ENCODE measurements around the gene ASXL1.

Gene ASXL1

DNA sequence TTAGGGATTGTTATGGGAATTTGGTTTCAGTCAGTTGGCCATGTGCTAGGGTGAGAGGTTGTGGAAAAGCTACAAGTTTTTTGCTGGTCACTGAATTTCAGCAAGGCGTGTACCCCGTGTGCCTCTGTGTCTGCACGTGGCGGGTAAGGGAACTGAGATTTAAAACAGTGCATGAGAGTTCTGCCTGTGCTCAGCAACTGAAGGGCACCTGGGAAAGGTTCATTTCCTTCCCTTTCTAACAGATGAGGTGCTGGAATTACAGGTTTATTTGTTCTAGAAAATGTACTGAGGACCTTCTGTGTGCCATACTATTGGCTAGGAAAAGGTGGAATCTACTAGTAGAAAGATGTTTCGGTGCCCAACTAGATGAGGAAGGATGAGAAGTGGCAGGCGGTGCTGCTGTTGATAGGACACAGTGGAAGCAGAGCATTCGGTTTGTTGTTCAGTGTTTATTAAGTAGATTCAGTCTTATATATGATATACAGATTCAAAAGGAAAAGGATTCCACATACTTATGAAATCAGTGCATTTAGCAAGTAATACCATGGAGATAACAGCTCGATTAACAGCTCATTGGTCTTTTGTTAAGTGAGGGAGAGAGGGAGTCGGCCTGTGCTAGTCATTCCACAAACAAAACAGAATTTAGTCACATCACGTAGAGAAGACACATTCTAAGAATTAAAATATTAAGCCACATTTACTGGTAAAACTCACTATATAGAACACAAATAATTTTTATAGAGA, 84.7 kb downstream of the ASXL1 start:
- DNase-seq = no peak

DNA sequence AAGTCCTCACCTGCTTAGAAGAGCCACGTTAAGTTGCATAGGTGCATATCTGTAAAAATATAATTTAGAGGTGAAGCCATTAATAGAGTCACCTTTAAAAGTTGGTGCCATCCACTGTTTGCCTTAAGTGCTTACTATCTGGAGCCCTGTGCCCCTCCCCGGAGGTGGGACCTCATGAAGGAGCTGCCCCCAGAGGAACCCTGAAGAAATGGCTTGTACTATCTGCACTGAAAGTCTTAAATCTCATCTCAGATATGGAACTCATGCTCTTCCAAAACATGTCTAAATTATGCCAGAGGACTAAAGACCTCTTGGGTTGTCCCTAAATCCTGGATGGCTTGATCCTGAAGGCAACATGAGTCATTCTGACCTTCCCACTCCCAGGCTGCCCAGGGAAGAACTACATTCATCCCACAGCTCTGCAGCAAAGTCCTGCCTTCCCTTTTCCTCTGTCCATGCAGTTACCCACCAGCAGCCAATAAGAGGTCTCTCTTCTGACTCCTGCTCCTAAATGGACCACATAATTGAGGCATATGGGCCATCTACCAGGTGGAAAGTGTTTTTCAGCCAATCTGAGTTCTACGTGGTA, 85.3 kb downstream of the ASXL1 start:
- no peak for DNase-seq

DNA sequence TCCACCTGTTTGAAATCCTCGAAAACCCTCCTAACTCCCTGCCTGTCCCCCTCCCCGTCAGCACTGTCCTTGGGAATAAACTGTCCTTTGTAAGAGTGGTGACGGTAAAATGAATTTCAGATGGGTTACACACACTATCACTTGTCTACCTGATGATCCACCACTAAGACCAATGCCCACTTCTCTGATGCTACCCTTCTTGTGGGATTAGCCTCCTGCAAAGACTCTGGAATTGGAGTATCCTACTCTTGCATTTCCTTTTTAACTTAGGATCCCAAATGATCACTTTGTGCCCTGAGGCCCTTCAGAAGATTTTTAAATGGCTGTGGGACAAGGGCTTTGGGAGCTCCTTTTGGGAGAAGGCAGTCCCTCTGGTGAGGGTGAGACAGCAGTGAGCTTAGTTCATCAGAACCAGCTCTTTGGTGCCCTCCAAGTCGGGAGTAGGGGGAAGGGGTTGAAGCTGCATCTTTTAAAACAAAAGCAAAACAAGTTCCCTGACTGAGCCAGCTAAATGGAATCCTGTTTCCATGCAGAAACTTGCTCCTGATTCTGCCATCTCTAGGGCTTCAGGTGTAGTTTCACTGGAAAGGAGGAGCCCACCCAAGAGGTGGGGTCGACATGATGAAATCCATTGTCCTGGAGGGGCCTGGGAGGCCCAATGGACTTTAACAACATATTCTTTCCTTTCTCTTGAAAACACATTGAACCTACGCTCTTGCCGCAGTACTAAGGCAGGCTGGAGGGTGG, 86.5 kb downstream of the ASXL1 start:
- no peak for DNase-seq

DNA sequence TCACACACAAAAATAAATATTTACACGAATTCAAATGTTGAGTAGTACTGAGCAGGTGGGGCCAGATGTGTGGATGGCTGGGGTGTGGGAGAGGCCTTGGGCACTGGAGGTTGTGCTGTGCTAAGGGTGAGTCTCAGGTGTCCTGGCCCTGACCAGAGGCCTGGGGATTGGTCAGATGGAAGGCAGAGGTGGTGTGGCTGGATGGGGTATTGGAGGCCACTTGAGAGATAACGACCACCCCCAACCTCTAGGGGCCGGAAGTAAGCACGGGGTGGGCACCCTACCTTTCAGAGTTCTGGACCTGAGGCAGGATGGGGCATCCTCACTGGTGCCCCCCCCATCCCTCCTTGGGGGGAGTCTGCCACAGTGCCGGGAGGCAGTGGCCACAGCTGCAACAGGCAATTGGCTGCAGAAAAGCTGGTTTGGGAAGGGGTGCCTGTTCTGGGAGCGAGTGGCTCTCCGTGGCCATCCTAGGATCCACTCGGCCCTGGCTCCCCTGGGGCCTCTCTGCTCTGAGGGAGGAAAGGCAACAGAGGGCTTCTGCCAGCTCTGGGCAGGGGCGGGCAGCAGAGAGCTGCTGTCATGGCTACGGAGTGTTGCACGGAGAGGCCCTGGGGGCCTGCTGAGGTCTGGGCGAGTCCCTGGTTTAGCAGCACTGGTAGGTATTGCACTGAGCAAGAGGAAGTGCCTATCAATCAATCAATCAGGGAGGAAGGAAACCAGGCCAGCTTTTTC, 87.6 kb downstream of the ASXL1 start:
- DNase-seq = peak; percentile 49

DNA sequence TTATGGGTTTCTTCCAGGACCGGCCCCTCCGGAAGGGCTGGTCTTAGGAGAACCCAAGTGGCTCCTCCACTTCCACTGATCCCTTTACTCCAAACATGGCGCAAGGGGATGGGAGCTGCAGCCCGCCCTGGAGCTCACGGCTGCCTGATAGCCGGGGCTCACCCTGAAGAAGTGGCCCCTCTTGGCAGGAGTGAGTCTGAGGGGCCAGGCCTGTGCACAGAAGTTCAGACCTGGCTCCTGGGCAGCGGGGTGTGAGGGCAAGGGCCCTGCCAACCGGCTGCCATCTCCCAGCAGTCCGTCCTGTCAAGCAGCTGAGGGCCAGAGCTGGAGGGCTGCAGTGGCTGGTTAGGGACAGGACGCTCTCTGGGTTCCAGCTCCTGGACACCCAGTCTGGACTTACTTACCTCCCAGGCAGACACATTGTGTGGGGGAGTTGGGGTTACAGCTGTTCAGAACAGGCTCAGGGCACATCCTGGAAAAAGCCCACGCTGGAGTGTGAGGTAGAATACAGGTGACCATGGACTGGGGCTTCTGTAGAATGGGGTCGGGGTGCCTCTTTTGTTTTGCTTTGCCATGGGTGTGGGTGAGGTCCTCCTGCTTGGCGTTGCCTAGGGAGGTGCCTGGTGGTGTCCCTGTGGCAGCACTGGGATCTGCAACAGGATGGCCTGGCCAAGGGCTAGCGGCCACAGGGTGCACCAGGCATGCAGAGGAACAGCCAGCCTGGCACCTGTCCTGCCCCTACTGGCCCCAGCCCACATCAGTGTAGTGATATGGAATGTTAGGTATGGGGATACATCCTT, 88.4 kb downstream of the ASXL1 start:
- DNase-seq = no peak

DNA sequence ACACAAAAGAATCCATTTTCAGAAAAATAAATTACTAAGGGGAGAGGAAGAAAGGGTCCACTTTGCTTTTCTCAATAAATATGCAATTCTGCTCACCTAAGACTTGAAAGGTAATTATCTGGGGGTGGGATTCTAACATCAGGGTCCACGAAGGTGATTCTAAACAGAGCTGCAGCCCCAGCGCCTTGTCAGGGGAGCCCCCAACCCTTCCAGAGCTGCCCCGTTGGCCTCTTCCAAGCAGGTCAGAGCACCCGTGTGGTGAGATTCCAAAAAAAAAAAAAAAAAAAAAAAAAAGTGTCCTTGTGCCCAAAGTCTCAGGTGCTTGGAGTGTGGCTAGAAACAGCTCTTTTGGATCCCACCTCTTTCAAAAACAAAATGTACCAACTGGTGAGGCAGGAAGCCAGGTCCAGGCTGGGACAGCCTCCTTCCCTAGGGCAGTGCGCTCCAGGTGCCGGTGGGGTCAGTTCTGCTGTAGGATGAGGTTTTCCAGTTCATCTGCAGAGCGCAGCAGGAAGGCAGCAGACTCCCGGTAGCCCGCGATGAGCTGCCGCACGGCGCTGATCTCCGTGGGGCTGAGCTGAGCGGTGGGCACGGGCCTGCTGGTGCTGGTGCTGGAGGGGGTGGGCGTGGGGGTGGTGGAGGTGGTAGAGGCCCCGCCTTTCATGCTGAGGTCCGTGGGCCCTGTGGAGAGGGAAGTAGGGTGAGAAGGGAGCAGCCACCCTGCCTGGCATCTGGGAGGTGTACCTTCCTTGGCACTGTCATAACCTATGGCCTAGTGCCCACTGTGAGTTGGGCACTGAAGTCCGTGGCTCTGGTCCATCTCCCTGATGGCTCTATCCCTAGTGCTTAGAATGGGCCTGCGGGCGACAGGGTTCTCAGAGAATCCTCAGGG, 89.3 kb downstream of the ASXL1 start:
- no peak for DNase-seq

DNA sequence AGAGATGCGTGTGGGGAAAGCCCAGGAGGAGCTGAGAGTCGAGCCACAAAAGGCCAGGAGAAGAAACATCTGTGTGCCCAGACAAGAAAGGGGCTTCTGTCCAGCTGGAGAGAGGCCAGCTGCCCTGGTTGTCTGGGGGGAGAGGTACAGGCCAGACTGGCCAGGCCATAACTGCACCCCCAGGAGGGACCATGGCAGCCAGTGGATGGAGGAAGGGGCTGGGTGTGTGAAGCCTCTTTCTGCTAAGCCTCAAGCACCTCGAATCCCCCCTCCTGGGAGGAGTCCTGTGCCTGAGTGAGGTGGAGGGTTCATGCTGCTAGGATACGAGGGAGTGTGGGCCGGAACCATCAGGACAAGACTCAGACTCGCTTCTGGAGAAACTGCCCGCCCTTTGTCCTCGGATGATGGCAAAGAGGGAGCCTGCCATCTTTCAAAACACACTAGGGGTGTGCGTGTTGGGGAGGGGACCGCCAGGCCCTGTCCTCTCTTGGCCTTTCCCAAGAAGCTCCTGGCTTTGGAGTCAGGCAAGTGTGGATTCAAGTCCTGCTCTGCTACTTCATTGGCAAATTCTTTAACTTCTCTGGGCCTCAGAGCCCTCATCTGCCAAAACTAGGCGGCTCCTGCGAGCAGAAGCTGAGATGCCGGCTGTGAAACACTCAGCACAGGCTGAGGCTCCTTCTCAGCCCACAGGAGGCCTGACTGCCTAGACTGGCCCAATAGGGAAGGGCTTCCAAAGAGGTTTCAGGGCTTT, 90.3 kb downstream of the ASXL1 start:
- no peak for DNase-seq

DNA sequence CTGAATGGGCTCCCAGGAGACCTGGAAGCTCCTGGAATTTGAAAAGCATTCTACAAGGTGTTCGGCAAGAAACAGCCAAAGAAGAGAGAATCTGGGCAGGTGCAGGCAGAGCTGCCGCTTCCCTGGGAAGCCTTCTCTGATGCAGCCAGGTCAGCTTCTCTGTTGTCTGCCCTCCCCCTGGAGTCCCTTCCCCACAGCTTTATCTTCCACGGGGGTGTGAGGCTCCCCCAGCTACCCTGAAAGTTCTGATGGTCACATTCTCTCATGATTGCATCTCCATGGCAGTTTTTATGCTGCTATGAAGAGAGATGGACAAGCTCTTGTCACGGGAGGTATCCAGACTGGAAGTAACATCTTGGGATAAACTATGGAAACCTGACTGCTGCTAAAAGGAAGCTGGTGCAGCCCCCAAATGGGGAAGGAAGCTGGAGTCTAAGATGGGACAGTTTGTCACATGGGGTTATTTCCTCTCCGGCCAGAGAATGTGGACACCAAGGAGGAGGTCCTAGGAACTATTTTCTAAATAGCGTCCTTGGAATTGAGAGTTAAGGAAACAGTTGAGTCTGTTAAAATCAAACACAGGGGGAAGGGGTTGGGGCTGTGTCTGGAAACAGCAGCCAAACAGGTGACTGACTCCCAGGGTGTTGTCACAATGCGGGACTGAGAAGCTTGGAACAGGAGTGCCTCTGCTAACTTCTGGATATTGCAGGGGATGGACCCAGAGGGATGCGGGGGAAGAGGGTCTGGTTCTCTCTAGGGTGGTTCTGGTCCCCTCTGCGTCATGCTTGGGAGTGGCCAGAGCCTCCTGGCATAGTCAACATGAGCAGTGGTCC, 91.1 kb downstream of the ASXL1 start:
- no peak for DNase-seq

DNA sequence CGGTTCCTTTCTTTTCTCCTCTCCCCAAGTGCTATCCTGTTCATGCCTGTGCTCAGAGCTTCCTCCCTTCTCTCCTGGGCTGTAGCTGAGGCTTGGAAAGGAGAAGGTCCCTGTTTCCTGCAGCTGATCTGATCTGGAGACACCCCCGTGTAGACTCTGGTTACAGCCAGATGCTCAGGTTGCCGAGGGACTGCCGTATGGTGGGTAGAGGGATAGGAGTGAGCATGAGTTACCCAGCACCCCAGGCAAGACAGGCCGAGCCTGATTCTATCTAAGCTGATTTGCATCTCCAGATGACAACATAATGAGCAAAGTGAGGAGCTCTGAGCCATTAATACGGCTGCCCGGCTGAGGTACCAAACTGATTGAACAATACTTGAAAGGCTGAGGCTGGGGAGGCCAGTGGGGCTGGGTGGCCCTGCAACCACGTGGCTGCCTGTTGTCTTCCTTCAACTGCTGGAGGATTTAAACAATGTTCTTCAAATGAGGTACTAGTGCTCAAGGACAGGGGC, 91.8 kb downstream of the ASXL1 start:
- no peak for DNase-seq

DNA sequence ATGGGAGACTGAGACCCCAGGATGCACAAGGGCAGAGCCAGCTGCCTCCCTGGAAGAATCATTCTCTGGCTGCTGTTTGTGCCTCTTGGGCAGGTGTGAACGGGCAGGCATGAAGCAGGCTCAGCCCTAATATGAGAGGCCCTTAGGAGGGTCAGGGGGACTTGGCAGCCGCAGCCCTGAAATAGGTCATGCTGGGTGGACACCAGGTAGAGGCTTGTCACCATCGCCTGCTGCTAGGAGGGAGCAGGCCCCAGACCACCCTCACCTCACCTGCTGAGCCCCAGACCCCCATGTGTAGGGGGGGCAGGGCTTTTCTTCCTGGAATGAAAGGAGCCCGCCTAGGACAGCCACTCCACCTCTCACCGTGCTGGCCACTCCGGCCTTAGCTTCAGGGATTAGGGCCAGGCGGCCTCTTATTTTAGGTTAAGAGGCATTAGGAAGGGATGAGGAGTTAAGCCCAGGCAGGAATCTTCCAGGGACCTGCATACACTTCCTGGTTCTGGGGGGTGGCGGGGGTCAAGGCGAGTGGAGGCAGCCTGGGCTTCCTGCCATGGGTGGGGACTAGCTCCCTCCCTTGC, 92.4 kb downstream of the ASXL1 start:
- DNase-seq = no peak

DNA sequence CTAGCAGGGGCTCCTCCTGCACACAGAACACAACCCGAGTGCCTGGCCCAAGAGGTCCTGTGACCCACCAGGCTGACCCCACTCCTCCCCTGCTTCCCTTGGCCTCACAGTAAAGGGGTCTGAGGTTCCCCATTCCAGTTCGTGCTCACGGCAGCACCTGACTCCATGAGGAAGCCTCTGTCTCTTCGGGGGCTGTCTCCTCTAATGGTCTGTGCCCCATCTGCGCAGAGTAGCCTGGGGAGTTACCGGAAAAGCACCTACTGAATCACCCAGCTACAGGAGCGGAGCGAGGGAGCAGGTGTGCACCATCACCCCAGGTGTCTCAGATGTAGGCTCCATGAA, 93.2 kb downstream of the ASXL1 start:
- DNase-seq = no peak

DNA sequence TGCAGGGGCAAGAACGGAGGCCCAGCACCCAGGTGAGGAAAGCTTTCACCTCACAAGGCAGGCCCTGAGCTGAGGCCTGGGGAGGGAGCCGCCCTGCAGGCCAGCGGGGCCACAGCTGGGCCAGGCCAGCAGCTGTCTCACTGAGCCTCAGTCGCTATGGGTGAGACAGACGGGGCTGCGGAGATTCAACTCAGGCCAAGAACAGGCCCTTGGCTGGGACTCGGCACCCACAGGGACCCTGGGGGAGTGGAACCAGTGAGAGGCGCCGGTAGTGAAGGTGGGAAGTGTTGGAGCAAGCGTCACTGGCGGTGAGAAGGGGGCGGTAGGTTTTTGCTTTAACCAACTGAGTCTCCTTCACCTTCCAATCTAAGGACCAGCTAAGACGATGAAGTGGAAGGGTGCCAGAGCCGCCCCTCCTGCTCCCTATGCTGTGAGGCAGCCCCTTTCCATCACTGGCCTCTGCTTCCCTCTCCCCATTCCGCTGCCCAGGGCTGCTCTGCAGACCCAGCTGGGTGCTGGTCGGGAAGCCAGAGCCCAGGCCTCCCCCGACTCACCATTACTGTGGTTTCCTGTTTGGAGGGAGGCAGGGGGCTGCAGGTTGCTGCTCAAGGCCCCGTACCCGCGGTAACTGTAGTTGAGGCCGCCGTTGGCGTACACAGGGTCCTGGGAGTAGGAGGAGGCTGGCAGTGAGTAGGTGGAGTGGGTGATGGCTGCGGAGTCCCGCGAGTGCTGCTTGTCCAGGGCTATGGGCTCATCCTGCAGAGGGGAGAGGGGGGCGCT, 93.7 kb downstream of the ASXL1 start:
- no peak for DNase-seq

DNA sequence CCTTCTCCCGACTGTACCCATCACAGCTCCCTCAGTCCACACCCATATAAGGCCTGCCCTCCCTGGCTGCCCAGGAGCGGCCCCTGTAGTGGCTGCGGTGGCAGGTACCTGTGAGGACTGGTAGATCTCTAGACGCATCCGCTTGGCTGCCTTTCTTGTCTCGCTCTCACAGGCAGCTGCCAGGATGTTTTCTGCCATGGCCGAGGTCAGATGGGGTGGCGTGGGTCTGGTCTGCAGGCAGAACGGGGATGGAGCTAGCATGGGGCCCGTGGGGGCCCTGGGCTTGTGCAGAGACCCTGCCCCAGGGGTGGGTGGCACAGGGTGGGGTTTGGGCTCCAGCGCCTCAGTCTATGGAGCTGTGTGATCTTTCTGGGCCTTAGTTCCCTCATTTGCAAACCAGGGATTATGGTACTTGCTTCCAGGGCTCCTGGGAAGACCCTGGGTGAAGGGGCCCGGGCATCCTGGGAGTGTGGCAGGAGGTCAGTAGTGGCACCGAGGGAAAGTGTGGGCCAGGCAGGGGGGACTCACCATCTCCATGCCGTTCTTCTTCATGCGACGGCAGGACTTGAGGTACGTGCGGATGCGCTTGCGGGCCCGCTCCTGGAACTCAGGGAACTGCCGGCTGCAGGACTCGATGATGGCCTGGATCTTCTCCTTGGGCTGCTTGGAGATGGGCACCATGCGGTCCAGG, 94.8 kb downstream of the ASXL1 start:
- DNase-seq = no peak

DNA sequence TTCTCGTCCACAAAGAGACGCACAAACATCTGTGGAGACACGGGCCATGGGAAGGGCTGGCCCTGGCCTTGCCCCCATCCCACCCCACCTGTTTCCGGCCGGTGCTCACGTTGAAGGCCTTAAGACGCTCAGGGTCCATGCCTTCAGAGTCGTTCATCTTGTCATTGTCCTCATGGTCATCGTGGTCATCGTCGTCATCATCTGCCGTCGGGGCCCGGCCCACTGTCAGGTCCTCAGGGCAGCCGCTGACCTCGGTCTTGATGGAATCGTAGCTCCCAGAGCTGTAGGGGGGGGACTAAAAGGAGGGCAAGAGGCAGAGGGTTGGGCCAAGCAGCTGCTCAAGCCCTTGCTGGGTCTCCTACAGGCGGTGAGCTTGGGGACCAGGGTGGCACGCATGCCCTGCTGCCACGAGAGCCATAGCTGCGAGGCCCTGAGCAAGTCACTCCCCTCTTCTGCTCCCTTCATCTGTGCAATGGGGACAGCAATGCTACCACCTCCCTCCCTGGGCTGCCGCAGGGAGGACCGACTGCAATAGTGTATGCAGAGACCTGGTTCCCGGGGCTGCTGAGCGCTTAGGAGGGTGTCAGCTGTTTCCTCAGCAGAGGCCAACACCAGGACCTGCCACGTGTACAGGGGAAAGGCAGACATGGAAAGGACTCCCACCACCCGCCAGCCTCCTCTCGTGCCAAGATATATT, 95.5 kb downstream of the ASXL1 start:
- DNase-seq = no peak

DNA sequence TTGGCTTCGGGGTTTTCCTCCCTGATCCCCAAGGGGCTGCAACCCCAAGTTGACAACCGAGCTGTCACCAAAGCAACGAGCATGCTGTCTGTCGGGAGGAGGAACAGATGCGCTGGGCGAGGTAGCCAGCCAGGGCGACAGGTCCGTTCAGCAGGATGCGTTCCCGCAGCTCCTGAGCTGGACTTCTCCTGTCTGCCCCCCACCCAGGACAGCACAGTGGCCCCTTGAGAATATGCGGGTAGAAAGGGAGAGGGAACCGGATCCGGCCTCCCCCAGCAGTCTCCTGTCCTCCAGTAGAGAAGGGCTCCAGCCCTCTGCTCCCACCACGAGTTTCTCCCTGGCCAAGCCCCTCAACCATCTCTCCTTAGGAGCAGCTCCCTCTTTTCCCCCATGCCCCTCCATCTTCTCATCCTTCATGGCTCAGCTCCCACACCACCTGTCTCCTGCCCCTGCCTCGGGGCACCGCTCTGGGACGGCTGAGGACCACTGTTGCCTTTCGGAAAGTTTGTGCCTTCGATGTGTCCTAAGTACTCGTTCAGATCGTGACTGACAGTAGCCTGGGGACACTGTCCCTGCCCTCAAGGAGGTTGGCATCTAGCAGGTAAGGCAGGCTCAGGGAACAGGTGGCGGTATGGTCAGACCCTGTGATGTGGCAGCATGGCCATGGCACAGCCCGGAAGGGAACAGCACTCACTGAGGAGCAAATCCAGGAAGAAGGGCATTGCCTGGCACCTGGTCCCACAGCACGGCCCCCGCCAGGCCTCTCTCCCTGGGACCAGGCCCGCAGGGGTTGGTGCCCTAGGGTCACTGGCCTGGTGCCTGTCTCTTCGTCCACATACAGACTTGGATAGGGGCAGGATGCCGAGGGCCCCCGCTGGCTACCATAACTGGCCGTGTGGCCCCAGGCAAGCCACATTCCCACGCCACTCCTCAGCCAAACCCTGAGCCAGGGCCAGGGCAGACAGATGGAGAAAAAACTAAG, 96.3 kb downstream of the ASXL1 start:
- DNase-seq = no peak

All from DMS79 treated with DMSO at 0.1 percent for 48 hours (cell line).